ENCODE measurements around the gene CHST13.

CHST13 gene

GRCh38 chr3:126551839-126552687 is 28.1 kb downstream of the CHST13 start:
- H2AFZ ChIP-seq (ENCODE audit: low read length) = no peak overlapping the region
- H4K20me1 ChIP-seq (ENCODE audit: insufficient read depth, low read length, poor library complexity, severe bottlenecking) = no peaks in the 10 kb centered on the region
- TF ChIP-seq CTCF (conservative IDR thresholded peaks at IDR 0.05; ENCODE audit: low read length) (no peak), EZH2phosphoT487 (IDR thresholded peaks at IDR 0.05; ENCODE audit: borderline replicate concordance) (no peak)
- no peaks in the 10 kb centered on the region for H3K9me2 ChIP-seq (replicated peaks; ENCODE audit: low read depth, low read length)
- H3K79me2 ChIP-seq (ENCODE audit: insufficient read depth, low read length) = no peaks in the 10 kb centered on the region
- H3K9ac ChIP-seq (ENCODE audit: low read depth, low read length, poor library complexity, severe bottlenecking) = no peak overlapping the region
- H3K4me1 ChIP-seq (ENCODE audit: insufficient read depth, low read length, poor library complexity, severe bottlenecking) = peaks cover 25% of the 10 kb centered on the region
- H3K4me3 ChIP-seq (ENCODE audit: low read length, poor library complexity, severe bottlenecking) = no peak overlapping the region
- H3F3A ChIP-seq (ENCODE audit: low read depth) = no peaks in the 10 kb centered on the region
- H3K36me3 ChIP-seq (ENCODE audit: insufficient read depth, low read length) = no peaks in the 10 kb centered on the region
- H3K9me3 ChIP-seq (ENCODE audit: insufficient read depth, low read depth, low read length) = no peaks in the 10 kb centered on the region
- no peak overlapping the region for H3K4me2 ChIP-seq (ENCODE audit: low read depth, low read length, poor library complexity, severe bottlenecking)
- no peaks in the 10 kb centered on the region for H3K27me3 ChIP-seq (ENCODE audit: insufficient read depth, low read length, poor library complexity, severe bottlenecking)

- no peak overlapping the region for H3K9ac ChIP-seq (ENCODE audit: low read depth, low read length, poor library complexity, severe bottlenecking)
- H4K20me1 ChIP-seq (ENCODE audit: insufficient read depth, low read length, poor library complexity, severe bottlenecking) = no peaks in the 10 kb centered on the region
- no peak overlapping the region for H2AFZ ChIP-seq (ENCODE audit: low read length)
- no peaks in the 10 kb centered on the region for H3K9me3 ChIP-seq (ENCODE audit: insufficient read depth, low read depth, low read length)
- H3K4me2 ChIP-seq (ENCODE audit: low read depth, low read length, poor library complexity, severe bottlenecking) = no peak overlapping the region
- peaks cover 25% of the 10 kb centered on the region for H3K4me1 ChIP-seq (ENCODE audit: insufficient read depth, low read length, poor library complexity, severe bottlenecking)
- no peak for TF ChIP-seq EZH2phosphoT487 (IDR thresholded peaks at IDR 0.05; ENCODE audit: borderline replicate concordance)
- TF ChIP-seq CTCF (conservative IDR thresholded peaks at IDR 0.05; ENCODE audit: low read length) = no peak
- no peak overlapping the region for H3K4me3 ChIP-seq (ENCODE audit: low read length, poor library complexity, severe bottlenecking)
- no peaks in the 10 kb centered on the region for H3F3A ChIP-seq (ENCODE audit: low read depth)
- no peaks in the 10 kb centered on the region for H3K27me3 ChIP-seq (ENCODE audit: insufficient read depth, low read length, poor library complexity, severe bottlenecking)
- H3K79me2 ChIP-seq (ENCODE audit: insufficient read depth, low read length) = no peaks in the 10 kb centered on the region
- no peaks in the 10 kb centered on the region for H3K9me2 ChIP-seq (replicated peaks; ENCODE audit: low read depth, low read length)
- no peaks in the 10 kb centered on the region for H3K36me3 ChIP-seq (ENCODE audit: insufficient read depth, low read length)
Measured at GRCh38 chr3:126552688-126553283, 28.8 kb downstream of the CHST13 start.

- no peak overlapping the region for H2AFZ ChIP-seq (ENCODE audit: low read length)
- H3K9me2 ChIP-seq (replicated peaks; ENCODE audit: low read depth, low read length) = no peaks in the 10 kb centered on the region
- H3K9me3 ChIP-seq (ENCODE audit: insufficient read depth, low read depth, low read length) = no peaks in the 10 kb centered on the region
- H3K4me1 ChIP-seq (ENCODE audit: insufficient read depth, low read length, poor library complexity, severe bottlenecking) = peaks cover 20% of the 10 kb centered on the region
- H3K9ac ChIP-seq (ENCODE audit: low read depth, low read length, poor library complexity, severe bottlenecking) = no peak overlapping the region
- TF ChIP-seq CTCF (conservative IDR thresholded peaks at IDR 0.05; ENCODE audit: low read length) = no peak
- no peak for TF ChIP-seq EZH2phosphoT487 (IDR thresholded peaks at IDR 0.05; ENCODE audit: borderline replicate concordance)
- H3K79me2 ChIP-seq (ENCODE audit: insufficient read depth, low read length) = no peaks in the 10 kb centered on the region
- H3K27me3 ChIP-seq (ENCODE audit: insufficient read depth, low read length, poor library complexity, severe bottlenecking) = no peaks in the 10 kb centered on the region
- no peaks in the 10 kb centered on the region for H3K36me3 ChIP-seq (ENCODE audit: insufficient read depth, low read length)
- H3F3A ChIP-seq (ENCODE audit: low read depth) = no peaks in the 10 kb centered on the region
- H4K20me1 ChIP-seq (ENCODE audit: insufficient read depth, low read length, poor library complexity, severe bottlenecking) = no peaks in the 10 kb centered on the region
- H3K4me2 ChIP-seq (ENCODE audit: low read depth, low read length, poor library complexity, severe bottlenecking) = no peak overlapping the region
- H3K4me3 ChIP-seq (ENCODE audit: low read length, poor library complexity, severe bottlenecking) = no peak overlapping the region
Measured at GRCh38 chr3:126553284-126554084, 29.5 kb downstream of the CHST13 start.

Data from Loucy (cell line).